Body of pancreas (tissue), 4 donors: ENCODE data around the gene RECK. TPM values are rescaled to one million over a fixed set of nuclear protein-coding genes. Genes with fewer than 3 reads are reported as not detected.

ENCODE experiments used
- ATAC-seq: fragments of 150-250 bp; one replicate; pipeline ENCODE4 v1.9.1; 2016
- DNase-seq, 4 donors: peaks; one replicate each; pipeline ENCODE4 v3.0.0-alpha.2; 2019
- H3K27ac ChIP-seq, 4 donors: fragments of 200-600 bp; sonication (generic); 1 replicate in 3 of 4; 2 replicates in 1 of 4; pipeline versions ENCODE4 v1.5.1 to v1.6.1; 2016 to 2019; ENCODE audit warnings: mild to moderate bottlenecking in 1 of 4, mixed read lengths in 1 of 4, moderate library complexity in 1 of 4
- H3K27me3 ChIP-seq, 2 donors: fragments of 200-600 bp; sonication (generic); one replicate each; pipeline ENCODE4 v1.6.0; 2016; ENCODE audit warnings: mild to moderate bottlenecking in 1 of 2
- H3K36me3 ChIP-seq, 2 donors: fragments of 200-600 bp; sonication (generic); replicated peaks in 1 of 2; 2 replicates each; pipeline ENCODE4 v1.5.1; 2016; ENCODE audit warnings: low read depth in 2 of 2; ENCODE audit not compliant: insufficient read depth in 1 of 2
- H3K4me1 ChIP-seq: fragments of 200-600 bp; sonication (generic); one replicate; pipeline ENCODE4 v1.6.0; 2016
- H3K4me3 ChIP-seq, 2 donors: fragments of 200-600 bp; sonication (generic); 1 replicate in 1 of 2; 2 replicates in 1 of 2; pipeline ENCODE4 v1.5.1; 2016 to 2019
- H3K9me3 ChIP-seq, 3 donors: fragments of 200-600 bp; sonication (generic); 1 replicate in 2 of 3; 2 replicates in 1 of 3; pipeline ENCODE4 v1.5.1; 2016
- CTCF ChIP-seq, 7 experiments: fragments of 450-650 bp in 4 of 7; fragments of 200-600 bp in 3 of 7; sonication (generic) in 3 of 7; IDR thresholded peaks; one replicate each; pipeline ENCODE4 v1.5.1; 2016 to 2019; ENCODE audit warnings: antibody characterized with exemption in 7 of 7
- POLR2A ChIP-seq, 3 donors: fragments of 450-650 bp; IDR thresholded peaks; one replicate each; pipeline ENCODE4 v1.6.1; 2016; ENCODE audit warnings: antibody characterized with exemption in 3 of 3, mild to moderate bottlenecking in 2 of 3
- WGBS, 2 donors: methylation state at CpG; one replicate each; pipeline ENCODE4 v1.1.5; 2017; 5-methylcytosine and 5-hydroxymethylcytosine counted together
- intact Hi-C: fragments of 100-400 bp; cut with DNase I; formaldehyde crosslinking; loops from one replicate; pipeline ENCODE4 v1.15.1; 2023
- total RNA-seq, 2 donors: library from RNA; depleted of rRNA; stranded (reverse); fragments of >200 nt; gene quantifications; one replicate each; pipeline ENCODE4 v1.1.0, GENCODE V29; 2016

Gene RECK
- total RNA-seq, 2 donors from 2014 or later = 2.6 to 7.0 TPM

DNA sequence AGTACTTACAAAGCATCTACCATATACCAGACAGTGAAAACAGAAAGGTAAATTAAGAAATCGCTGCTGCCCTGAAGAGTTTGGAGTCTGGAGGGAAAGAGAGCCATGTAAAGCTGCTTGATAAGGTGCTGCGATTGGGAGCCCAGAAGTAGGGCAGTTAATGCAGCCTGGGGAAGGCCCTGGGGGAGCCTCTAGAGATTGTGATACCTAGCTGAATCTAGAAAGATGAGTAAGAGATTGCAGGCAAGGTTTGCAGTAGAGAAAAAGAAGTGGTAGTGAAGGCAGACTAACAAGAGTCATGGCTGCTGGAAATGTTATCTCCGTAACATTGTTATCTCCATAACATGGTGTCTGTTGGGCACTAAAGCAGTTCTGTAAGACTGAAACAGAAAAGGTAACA, 75.8 kb downstream of the RECK start:
- H3K36me3 ChIP-seq = no peaks in the 10 kb centered on the region
- DNase-seq (no peak), ATAC-seq (no peak)
- intact Hi-C loops = no loop called here
- H3K4me3 ChIP-seq = no peak overlapping the region
- TF ChIP-seq CTCF (IDR thresholded peaks at IDR 0.05) = no peak
- no peak for TF ChIP-seq POLR2A (IDR thresholded peaks at IDR 0.05)
- H3K4me1 ChIP-seq = no peaks in the 10 kb centered on the region
- no peaks in the 10 kb centered on the region for H3K27me3 ChIP-seq
- WGBS, 2 donors = 90 to 93% methylated on average over 3 of the region's 3 CpGs
- no peak overlapping the region for H3K27ac ChIP-seq
- H3K9me3 ChIP-seq = no peaks in the 10 kb centered on the region

DNA sequence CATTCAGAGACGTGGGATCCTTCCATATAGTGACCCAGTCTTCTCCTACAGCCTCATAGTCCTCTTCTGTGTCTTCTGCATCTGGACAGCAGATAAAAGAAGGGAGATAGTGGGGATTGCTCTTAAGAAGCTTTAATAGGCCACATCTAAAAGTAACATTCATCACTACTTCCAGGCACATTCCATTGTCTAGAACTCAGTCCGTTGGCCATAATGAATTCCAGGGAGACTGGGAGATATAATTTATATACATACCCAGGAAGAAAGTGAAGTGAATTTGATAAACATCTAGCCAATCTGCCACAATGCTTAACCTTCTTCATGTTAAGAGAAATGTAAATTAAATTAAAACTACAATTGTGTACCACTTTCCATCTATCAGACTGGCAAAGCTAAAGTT, 77.3 kb downstream of the RECK start:
- no peak overlapping the region for H3K27ac ChIP-seq
- ATAC-seq = no peak
- intact Hi-C loops = no loop called here
- WGBS, 2 donors = 86 to 91% methylated on average over 2 of the region's 2 CpGs
- H3K4me1 ChIP-seq = no peaks in the 10 kb centered on the region
- TF ChIP-seq POLR2A (IDR thresholded peaks at IDR 0.05) (no peak), CTCF (IDR thresholded peaks at IDR 0.05) (no peak)
- no peaks in the 10 kb centered on the region for H3K36me3 ChIP-seq
- H3K9me3 ChIP-seq = no peaks in the 10 kb centered on the region
- H3K4me3 ChIP-seq = no peak overlapping the region
- no peaks in the 10 kb centered on the region for H3K27me3 ChIP-seq
- no peak for DNase-seq

- Histone ChIP-seq H3K9me3 (no peaks in the 10 kb centered on the region), H3K27ac (no peak overlapping the region), H3K27me3 (no peaks in the 10 kb centered on the region), H3K36me3 (no peaks in the 10 kb centered on the region), H3K4me3 (no peak overlapping the region), H3K4me1 (no peaks in the 10 kb centered on the region)
- intact Hi-C loops = no loop called here
- ATAC-seq (no peak), DNase-seq (no peak)
- TF ChIP-seq CTCF (IDR thresholded peaks at IDR 0.05) (no peak), POLR2A (IDR thresholded peaks at IDR 0.05) (no peak)
- 81 to 83% methylated on average over 3 of the region's 3 CpGs for WGBS, 2 donors
Observed at GRCh38 chr9:36116593-36116992, 79.9 kb downstream of the RECK start.

DNA sequence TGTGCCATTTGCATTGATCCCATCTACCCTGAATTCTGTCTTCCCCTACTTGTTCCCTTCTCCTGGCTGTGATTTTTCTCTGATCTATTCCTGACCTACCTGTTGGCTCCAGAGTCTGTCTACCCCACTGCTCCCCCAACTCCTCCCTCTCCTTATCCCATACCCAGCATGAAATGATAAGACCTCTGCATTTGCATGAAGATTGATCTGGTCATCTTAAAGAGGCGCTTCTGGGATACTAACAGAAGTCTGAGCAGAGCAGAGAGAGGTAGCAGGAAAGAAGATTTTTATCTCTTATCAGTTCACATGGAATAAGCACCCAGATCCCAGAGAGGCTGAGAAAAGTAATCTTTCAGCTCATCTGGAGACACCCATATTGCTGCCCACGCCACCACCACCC, 81.5 kb downstream of the RECK start:
- WGBS, 2 donors = 88 to 89% methylated on average over 2 of the region's 2 CpGs
- intact Hi-C loops = no loop called here
- no peak for DNase-seq
- ATAC-seq = no peak
- no peaks in the 10 kb centered on the region for H3K9me3 ChIP-seq
- no peaks in the 10 kb centered on the region for H3K27me3 ChIP-seq
- TF ChIP-seq CTCF (IDR thresholded peaks at IDR 0.05) = no peak
- TF ChIP-seq POLR2A (IDR thresholded peaks at IDR 0.05) = no peak
- no peak overlapping the region for H3K4me3 ChIP-seq
- no peaks in the 10 kb centered on the region for H3K36me3 ChIP-seq
- no peaks in the 10 kb centered on the region for H3K4me1 ChIP-seq
- H3K27ac ChIP-seq = no peak overlapping the region

DNA sequence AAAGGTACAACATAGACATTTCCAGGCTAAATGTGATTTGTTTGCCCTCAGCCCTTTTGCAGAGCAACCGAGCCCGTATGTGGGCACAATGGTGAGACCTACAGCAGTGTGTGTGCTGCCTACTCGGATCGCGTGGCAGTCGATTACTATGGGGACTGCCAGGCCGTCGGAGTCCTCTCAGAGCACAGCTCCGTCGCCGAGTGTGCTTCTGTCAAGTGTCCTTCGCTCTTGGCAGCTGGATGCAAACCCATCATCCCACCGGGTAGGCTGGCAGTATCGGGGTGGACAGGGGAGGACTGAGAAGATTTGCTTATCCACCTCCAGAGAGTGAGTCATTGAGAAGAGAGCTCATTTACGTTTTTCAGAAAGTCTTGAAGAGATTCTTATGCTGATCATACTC, 82.0 kb downstream of the RECK start:
- Histone ChIP-seq H3K4me3 (no peak overlapping the region), H3K4me1 (no peaks in the 10 kb centered on the region), H3K27ac (no peak overlapping the region), H3K27me3 (no peaks in the 10 kb centered on the region), H3K36me3 (no peaks in the 10 kb centered on the region), H3K9me3 (no peaks in the 10 kb centered on the region)
- DNase-seq (no peak), ATAC-seq (no peak)
- 83 to 85% methylated on average over 15 of the region's 15 CpGs for WGBS, 2 donors
- intact Hi-C loops = no loop called here
- TF ChIP-seq POLR2A (IDR thresholded peaks at IDR 0.05) (no peak), CTCF (IDR thresholded peaks at IDR 0.05) (no peak)
